WTC11 (cell line): ENCODE results near the gene LRRC70. TPM values are rescaled to one million over a fixed set of nuclear protein-coding genes. Genes with fewer than 3 reads are reported as not detected.

Experiments
- ATAC-seq: fragments of 200-7000 bp; cut with Tn5 transposase; 2 replicates; pipeline ENCODE4 v1.10.0; 2021; ENCODE audit warnings: mild to moderate bottlenecking, moderate library complexity
- CTCF ChIA-PET: fragments of 300-600 bp; sonication (Branson Sonifier 250); formaldehyde crosslinking; loops from one replicate; lab custom pipeline; 2021; ENCODE audit warnings: antibody characterized with exemption; lab: Charles Lee
- POLR2A ChIA-PET: fragments of 350-600 bp; sonication (Branson Sonifier 250); formaldehyde crosslinking; loops from one replicate; lab custom pipeline; 2021; ENCODE audit warnings: antibody characterized with exemption; lab: Charles Lee
- DNase-seq: peaks from one replicate; pipeline ENCODE4 v3.0.0; 2021; ENCODE audit warnings: low spot score
- H3K27ac Mint-ChIP-seq: 2 replicates; pipeline ENCODE4 v1.8.0; 2021; ENCODE audit warnings: mixed read lengths
- H3K27me3 Mint-ChIP-seq: 2 replicates; pipeline ENCODE4 v1.8.0; 2021; ENCODE audit warnings: low read depth, mild to moderate bottlenecking, moderate library complexity, mixed read lengths
- H3K36me3 Mint-ChIP-seq: 2 replicates; pipeline ENCODE4 v1.8.0; 2021; ENCODE audit warnings: mixed read lengths
- H3K4me1 Mint-ChIP-seq: 2 replicates; pipeline ENCODE4 v1.8.0; 2022; ENCODE audit warnings: mixed read lengths
- H3K4me3 Mint-ChIP-seq: 2 replicates; pipeline ENCODE4 v1.8.0; 2021; ENCODE audit warnings: mild to moderate bottlenecking, moderate library complexity, mixed read lengths
- H3K9me3 Mint-ChIP-seq: 2 replicates; pipeline ENCODE4 v1.8.0; 2021; ENCODE audit warnings: mixed read lengths
- CREB1 ChIP-seq: sonication (generic); formaldehyde crosslinking; IDR thresholded peaks from 2 replicates; pipeline ENCODE4 v1.8.0; 2023; ENCODE audit warnings: mild to moderate bottlenecking, missing genetic modification reagents
- EMX1 ChIP-seq: fragments of 250-450 bp; sonication (Bioruptor Pico); IDR thresholded peaks from 2 replicates; pipeline ENCODE4 v1.8.0; 2021; ENCODE audit warnings: mild to moderate bottlenecking
- FOXP1 ChIP-seq: sonication (generic); formaldehyde crosslinking; IDR thresholded peaks from 2 replicates; pipeline ENCODE4 v1.8.0; 2022; ENCODE audit warnings: missing genetic modification reagents, mild to moderate bottlenecking, moderate library complexity, borderline replicate concordance
- GRHL2 ChIP-seq: fragments of 250-450 bp; sonication (Bioruptor Pico); IDR thresholded peaks from 2 replicates; pipeline ENCODE4 v1.8.0; 2022; ENCODE audit warnings: mild to moderate bottlenecking, moderate library complexity; ENCODE audit not compliant: insufficient replicate concordance, severe bottlenecking
- JAZF1 ChIP-seq: fragments of 250-450 bp; sonication (Bioruptor Pico); IDR thresholded peaks from 2 replicates; pipeline ENCODE4 v1.9.0; 2021; ENCODE audit warnings: moderate library complexity, mild to moderate bottlenecking, inconsistent platforms
- KAT7 ChIP-seq: sonication (generic); formaldehyde crosslinking; IDR thresholded peaks from 2 replicates; pipeline ENCODE4 v1.8.1; 2023; ENCODE audit warnings: missing genetic modification reagents, mild to moderate bottlenecking, borderline replicate concordance
- NFATC4 ChIP-seq: fragments of 250-450 bp; sonication (Bioruptor Pico); IDR thresholded peaks from 2 replicates; pipeline ENCODE4 v1.9.0; 2021; ENCODE audit warnings: mild to moderate bottlenecking
- ZNF219 ChIP-seq: sonication (generic); formaldehyde crosslinking; IDR thresholded peaks from 2 replicates; pipeline ENCODE4 v1.8.0; 2023; ENCODE audit warnings: missing genetic modification reagents, mild to moderate bottlenecking, borderline replicate concordance
- ZNF396 ChIP-seq: fragments of 250-450 bp; sonication (Bioruptor Pico); IDR thresholded peaks from 2 replicates; pipeline ENCODE4 v1.8.0; 2021; ENCODE audit warnings: mild to moderate bottlenecking, moderate library complexity, borderline replicate concordance
- total RNA-seq: library from RNA; stranded (reverse); gene quantifications from 3 replicates; pipeline ENCODE4 v1.2.3, GENCODE V29; 2021
- TF ChIP-seq, protein P1 (sequence below): sonication (generic); formaldehyde crosslinking; IDR thresholded peaks from 2 replicates; pipeline ENCODE4 v1.8.1; 2023; ENCODE audit warnings: mild to moderate bottlenecking, missing genetic modification reagents, moderate library complexity
- TF ChIP-seq, protein P2 (sequence below): fragments of 250-450 bp; sonication (Bioruptor Pico); conservative IDR thresholded peaks from 2 replicates; pipeline ENCODE4 v1.9.0; 2021; ENCODE audit warnings: mild to moderate bottlenecking
- TF ChIP-seq, protein P3 (sequence below): sonication (generic); formaldehyde crosslinking; conservative IDR thresholded peaks from 2 replicates; pipeline ENCODE4 v1.8.1; 2022; ENCODE audit warnings: mild to moderate bottlenecking, missing genetic modification reagents
- TF ChIP-seq, protein P4 (sequence below): sonication (generic); formaldehyde crosslinking; IDR thresholded peaks from 2 replicates; pipeline ENCODE4 v1.8.1; 2023; ENCODE audit warnings: mild to moderate bottlenecking, missing genetic modification reagents, moderate library complexity
- TF ChIP-seq, protein P5 (sequence below): sonication (generic); formaldehyde crosslinking; IDR thresholded peaks from 2 replicates; pipeline ENCODE4 v1.8.1; 2022; ENCODE audit warnings: missing genetic modification reagents, borderline replicate concordance
- TF ChIP-seq, protein P6 (sequence below): fragments of 250-450 bp; sonication (Bioruptor Pico); IDR thresholded peaks from 2 replicates; pipeline ENCODE4 v1.9.0; 2021; ENCODE audit warnings: mild to moderate bottlenecking
- TF ChIP-seq, protein P7 (sequence below): sonication (generic); formaldehyde crosslinking; IDR thresholded peaks from 2 replicates; pipeline ENCODE4 v1.8.0; 2022; ENCODE audit warnings: mild to moderate bottlenecking, missing genetic modification reagents
- TF ChIP-seq, protein P8 (sequence below): sonication (generic); formaldehyde crosslinking; IDR thresholded peaks from 2 replicates; pipeline ENCODE4 v1.8.1; 2022; ENCODE audit warnings: low read depth, missing genetic modification reagents, borderline replicate concordance

The LRRC70 gene
- total RNA-seq, 1 experiment from 2014 or later = 0.37 TPM

DNA sequence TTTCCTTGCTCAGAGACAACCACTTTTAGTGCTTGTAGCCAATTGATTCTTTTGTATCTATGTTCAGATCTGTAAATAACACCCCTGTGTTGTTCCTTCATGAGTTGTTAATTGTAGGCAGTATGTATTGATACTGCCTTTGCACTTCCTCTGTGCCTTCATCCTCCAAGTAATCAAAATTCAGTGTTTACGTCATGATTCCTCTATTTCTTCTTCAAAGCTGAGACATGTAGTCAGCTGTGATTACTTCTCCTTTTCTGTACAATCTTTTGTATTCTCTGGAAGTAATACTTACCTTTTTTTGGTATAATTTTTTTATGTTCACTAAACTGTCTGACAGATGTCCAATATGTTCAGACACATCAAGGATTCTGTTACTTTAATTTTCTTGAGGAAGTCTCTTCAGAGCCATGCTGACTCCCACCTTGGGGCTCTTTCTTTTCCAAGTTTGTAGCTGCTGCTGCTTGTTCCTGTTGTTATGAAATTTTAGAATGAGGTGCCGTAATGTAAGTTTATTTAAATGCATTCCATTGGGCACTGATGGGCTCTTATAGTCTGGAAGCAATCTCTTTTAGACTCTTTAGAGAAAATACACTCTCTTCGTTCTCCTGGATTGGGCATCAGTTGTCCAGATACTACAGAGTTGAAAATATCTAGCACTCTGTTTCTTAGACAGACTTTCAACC lies 30.5 kb upstream of the LRRC70 start:
- ATAC-seq = no peak
- no peaks in the 10 kb centered on the region for H3K9me3 Mint-ChIP-seq
- H3K27me3 Mint-ChIP-seq = no peaks in the 10 kb centered on the region
- POLR2A ChIA-PET = no interaction called here
- no peak overlapping the region for H3K27ac Mint-ChIP-seq
- CTCF ChIA-PET = no interaction called here
- TF ChIP-seq GRHL2 (no peak), ZNF396 (no peak), JAZF1 (CRISPR knock-in tag) (no peak), NFATC4 (CRISPR knock-in tag) (no peak), CREB1 (CRISPR knock-in tag) (no peak), ZNF219 (CRISPR knock-in tag) (no peak), KAT7 (CRISPR knock-in tag) (no peak), FOXP1 (CRISPR knock-in tag) (no peak), EMX1 (CRISPR knock-in tag) (no peak)
- TF ChIP-seq, protein P1, sequence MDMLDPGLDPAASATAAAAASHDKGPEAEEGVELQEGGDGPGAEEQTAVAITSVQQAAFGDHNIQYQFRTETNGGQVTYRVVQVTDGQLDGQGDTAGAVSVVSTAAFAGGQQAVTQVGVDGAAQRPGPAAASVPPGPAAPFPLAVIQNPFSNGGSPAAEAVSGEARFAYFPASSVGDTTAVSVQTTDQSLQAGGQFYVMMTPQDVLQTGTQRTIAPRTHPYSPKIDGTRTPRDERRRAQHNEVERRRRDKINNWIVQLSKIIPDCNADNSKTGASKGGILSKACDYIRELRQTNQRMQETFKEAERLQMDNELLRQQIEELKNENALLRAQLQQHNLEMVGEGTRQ = no peak
- TF ChIP-seq, protein P2, sequence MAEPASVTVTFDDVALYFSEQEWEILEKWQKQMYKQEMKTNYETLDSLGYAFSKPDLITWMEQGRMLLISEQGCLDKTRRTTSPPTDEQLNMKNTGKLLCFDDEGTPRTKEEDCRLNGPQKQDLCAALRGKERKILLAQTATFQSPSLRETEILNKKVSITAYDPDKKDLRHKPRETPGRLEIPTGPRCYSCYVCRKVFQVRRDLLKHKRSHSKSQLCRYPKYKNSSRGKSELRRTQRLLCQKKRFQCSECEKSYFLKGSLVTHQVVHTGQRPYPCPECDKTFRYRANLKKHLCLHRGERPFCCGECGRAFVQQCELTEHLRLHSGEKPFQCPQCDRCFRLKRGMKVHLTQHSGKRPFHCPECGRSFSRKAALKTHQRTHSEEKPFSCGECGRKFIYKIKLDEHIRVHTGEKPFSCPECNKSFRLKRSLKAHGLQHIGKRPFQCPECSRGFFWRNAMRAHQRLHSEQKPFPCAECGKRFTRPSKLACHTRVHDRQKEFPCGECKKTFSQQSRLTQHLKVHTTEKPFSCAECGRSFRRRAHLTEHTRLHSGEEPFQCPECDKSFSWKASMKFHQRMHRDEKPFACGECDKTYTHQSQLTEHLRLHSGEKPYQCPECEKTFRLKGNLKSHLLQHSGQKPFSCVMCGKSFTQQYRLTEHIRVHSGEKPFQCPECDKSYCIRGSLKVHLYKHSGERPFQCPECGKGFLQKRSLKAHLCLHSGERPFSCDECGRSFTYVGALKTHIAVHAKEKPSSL (CRISPR knock-in tag) = no peak
- TF ChIP-seq, protein P3, sequence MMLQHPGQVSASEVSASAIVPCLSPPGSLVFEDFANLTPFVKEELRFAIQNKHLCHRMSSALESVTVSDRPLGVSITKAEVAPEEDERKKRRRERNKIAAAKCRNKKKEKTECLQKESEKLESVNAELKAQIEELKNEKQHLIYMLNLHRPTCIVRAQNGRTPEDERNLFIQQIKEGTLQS (CRISPR knock-in tag) = no peak
- TF ChIP-seq, protein P4, sequence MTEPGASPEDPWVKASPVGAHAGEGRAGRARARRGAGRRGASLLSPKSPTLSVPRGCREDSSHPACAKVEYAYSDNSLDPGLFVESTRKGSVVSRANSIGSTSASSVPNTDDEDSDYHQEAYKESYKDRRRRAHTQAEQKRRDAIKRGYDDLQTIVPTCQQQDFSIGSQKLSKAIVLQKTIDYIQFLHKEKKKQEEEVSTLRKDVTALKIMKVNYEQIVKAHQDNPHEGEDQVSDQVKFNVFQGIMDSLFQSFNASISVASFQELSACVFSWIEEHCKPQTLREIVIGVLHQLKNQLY = no peak
- TF ChIP-seq, protein P5, sequence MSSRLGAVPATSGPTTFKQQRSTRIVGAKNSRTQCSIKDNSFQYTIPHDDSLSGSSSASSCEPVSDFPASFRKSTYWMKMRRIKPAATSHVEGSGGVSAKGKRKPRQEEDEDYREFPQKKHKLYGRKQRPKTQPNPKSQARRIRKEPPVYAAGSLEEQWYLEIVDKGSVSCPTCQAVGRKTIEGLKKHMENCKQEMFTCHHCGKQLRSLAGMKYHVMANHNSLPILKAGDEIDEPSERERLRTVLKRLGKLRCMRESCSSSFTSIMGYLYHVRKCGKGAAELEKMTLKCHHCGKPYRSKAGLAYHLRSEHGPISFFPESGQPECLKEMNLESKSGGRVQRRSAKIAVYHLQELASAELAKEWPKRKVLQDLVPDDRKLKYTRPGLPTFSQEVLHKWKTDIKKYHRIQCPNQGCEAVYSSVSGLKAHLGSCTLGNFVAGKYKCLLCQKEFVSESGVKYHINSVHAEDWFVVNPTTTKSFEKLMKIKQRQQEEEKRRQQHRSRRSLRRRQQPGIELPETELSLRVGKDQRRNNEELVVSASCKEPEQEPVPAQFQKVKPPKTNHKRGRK (CRISPR knock-in tag) = no peak
- TF ChIP-seq, protein P6, sequence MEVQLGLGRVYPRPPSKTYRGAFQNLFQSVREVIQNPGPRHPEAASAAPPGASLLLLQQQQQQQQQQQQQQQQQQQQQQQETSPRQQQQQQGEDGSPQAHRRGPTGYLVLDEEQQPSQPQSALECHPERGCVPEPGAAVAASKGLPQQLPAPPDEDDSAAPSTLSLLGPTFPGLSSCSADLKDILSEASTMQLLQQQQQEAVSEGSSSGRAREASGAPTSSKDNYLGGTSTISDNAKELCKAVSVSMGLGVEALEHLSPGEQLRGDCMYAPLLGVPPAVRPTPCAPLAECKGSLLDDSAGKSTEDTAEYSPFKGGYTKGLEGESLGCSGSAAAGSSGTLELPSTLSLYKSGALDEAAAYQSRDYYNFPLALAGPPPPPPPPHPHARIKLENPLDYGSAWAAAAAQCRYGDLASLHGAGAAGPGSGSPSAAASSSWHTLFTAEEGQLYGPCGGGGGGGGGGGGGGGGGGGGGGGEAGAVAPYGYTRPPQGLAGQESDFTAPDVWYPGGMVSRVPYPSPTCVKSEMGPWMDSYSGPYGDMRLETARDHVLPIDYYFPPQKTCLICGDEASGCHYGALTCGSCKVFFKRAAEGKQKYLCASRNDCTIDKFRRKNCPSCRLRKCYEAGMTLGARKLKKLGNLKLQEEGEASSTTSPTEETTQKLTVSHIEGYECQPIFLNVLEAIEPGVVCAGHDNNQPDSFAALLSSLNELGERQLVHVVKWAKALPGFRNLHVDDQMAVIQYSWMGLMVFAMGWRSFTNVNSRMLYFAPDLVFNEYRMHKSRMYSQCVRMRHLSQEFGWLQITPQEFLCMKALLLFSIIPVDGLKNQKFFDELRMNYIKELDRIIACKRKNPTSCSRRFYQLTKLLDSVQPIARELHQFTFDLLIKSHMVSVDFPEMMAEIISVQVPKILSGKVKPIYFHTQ (CRISPR knock-in tag) = no peak
- TF ChIP-seq, protein P7, sequence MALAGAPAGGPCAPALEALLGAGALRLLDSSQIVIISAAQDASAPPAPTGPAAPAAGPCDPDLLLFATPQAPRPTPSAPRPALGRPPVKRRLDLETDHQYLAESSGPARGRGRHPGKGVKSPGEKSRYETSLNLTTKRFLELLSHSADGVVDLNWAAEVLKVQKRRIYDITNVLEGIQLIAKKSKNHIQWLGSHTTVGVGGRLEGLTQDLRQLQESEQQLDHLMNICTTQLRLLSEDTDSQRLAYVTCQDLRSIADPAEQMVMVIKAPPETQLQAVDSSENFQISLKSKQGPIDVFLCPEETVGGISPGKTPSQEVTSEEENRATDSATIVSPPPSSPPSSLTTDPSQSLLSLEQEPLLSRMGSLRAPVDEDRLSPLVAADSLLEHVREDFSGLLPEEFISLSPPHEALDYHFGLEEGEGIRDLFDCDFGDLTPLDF (CRISPR knock-in tag) = no peak
- TF ChIP-seq, protein P8, sequence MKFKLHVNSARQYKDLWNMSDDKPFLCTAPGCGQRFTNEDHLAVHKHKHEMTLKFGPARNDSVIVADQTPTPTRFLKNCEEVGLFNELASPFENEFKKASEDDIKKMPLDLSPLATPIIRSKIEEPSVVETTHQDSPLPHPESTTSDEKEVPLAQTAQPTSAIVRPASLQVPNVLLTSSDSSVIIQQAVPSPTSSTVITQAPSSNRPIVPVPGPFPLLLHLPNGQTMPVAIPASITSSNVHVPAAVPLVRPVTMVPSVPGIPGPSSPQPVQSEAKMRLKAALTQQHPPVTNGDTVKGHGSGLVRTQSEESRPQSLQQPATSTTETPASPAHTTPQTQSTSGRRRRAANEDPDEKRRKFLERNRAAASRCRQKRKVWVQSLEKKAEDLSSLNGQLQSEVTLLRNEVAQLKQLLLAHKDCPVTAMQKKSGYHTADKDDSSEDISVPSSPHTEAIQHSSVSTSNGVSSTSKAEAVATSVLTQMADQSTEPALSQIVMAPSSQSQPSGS = no peak
- no peaks in the 10 kb centered on the region for H3K4me1 Mint-ChIP-seq
- H3K36me3 Mint-ChIP-seq = peaks cover 27% of the 10 kb centered on the region
- no peak overlapping the region for H3K4me3 Mint-ChIP-seq
- no peak for DNase-seq
